SJSA1 (cell line): ENCODE measurements around the gene PLCH1. TPM values are rescaled to one million over a fixed set of nuclear protein-coding genes. Genes with fewer than 3 reads are reported as not detected.
A peak's percentile ranks its signal among the peaks of the same experiment; 100 is the strongest.
"Not testable (repeated sequence)": the region's sequence is repeated elsewhere in the genome, so short reads cannot be mapped to it uniquely, and the experiment has no call there.

Source experiments
- DNase-seq, 2 experiments: peaks; one replicate each; pipeline ENCODE4 v3.0.0-alpha.2; 2015 to 2020; ENCODE audit warnings: low spot score in 2 of 2, low read depth in 1 of 2
- H3K27ac ChIP-seq: fragments of 250-450 bp; sonication (Bioruptor Pico); 2 replicates; pipeline ENCODE4 v1.5.1; 2020; ENCODE audit warnings: mild to moderate bottlenecking, moderate library complexity
- H3K27me3 ChIP-seq: fragments of 250-450 bp; sonication (Bioruptor Pico); replicated peaks from 2 replicates; pipeline ENCODE4 v1.5.1; 2020; ENCODE audit warnings: mild to moderate bottlenecking, moderate library complexity
- H3K36me3 ChIP-seq: fragments of 250-450 bp; sonication (Bioruptor Pico); 2 replicates; pipeline ENCODE4 v1.5.1; 2020; ENCODE audit warnings: mild to moderate bottlenecking
- H3K4me1 ChIP-seq: fragments of 250-450 bp; sonication (Bioruptor Pico); replicated peaks from 2 replicates; pipeline ENCODE4 v1.6.1; 2021; ENCODE audit warnings: mild to moderate bottlenecking
- H3K4me3 ChIP-seq: fragments of 250-450 bp; sonication (Bioruptor Pico); 2 replicates; pipeline ENCODE4 v1.5.1; 2020; ENCODE audit warnings: mild to moderate bottlenecking
- H3K9me3 ChIP-seq: fragments of 250-450 bp; sonication (Bioruptor Pico); replicated peaks from 2 replicates; pipeline ENCODE4 v1.5.1; 2020; ENCODE audit warnings: mild to moderate bottlenecking
- total RNA-seq: library from RNA; depleted of rRNA; stranded (reverse); fragments of >200 nt; shearing (Covaris generic); gene quantifications from 2 replicates; pipeline ENCODE4 v1.2.3, GENCODE V29; 2014

PLCH1 gene
- total RNA-seq, 1 experiment from 2014 or later = 0.13 TPM

GRCh38 chr3:155637567-155637966 lies 107.3 kb downstream of the PLCH1 start:
- no peaks in the 10 kb centered on the region for H3K36me3 ChIP-seq
- no peaks in the 10 kb centered on the region for H3K9me3 ChIP-seq
- H3K27me3 ChIP-seq = no peaks in the 10 kb centered on the region
- DNase-seq = no peak
- H3K4me1 ChIP-seq = peaks cover 42% of the 10 kb centered on the region
- H3K4me3 ChIP-seq = no peak overlapping the region
- no peak overlapping the region for H3K27ac ChIP-seq

DNA sequence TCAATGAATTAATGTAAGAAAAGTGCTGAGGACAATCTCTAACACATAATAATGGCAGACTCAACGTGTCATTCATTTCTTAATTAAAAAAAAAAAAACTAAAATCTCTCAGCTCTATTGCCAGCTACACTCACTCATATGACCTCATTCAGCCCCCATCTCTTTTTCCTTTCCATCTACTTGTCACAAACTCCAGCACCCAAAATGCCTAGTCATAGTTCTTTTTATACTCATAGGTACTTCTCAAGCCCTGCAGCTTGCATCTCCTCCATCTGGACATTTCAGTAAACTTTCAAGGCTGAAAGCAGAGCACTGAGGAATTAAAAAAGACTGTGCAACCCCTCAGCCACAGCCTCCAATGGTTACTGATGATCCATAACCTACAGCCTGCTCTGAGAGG lies 109.8 kb downstream of the PLCH1 start:
- Histone ChIP-seq H3K9me3 (no peaks in the 10 kb centered on the region), H3K4me1 (peaks cover 19% of the 10 kb centered on the region), H3K36me3 (no peaks in the 10 kb centered on the region), H3K27ac (no peak overlapping the region), H3K27me3 (no peaks in the 10 kb centered on the region), H3K4me3 (no peak overlapping the region)
- DNase-seq = no peak

DNA sequence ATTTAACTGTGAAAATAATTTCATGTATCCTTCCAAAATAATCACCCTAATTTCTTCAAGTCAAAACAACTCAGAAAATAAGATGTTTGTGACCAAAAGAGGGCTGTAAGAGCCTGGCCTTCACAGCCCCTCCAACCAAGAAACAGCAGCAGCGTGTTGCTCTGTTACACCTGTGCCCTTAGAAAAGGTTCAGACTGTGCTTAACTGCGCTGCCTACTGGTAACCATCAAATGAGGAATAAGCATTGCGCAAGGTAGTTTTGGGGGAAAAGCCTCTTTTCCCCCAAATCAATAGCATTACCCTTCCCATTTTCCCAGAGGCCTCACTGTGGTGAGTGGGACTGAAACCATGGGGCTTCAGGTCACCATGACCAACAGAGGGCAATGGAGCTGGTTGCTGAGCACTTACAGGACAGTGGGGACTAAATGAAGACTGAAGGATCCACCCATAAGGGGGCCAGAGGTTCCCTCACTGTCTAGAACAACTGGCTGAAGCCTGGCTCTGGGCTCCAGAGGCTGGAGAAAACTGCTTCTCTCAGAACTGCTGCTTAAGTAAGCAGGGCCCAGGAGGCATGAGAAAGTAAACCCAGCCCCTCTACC lies 110.7 kb downstream of the PLCH1 start:
- Histone ChIP-seq H3K27me3 (no peaks in the 10 kb centered on the region), H3K9me3 (no peaks in the 10 kb centered on the region), H3K4me3 (no peak overlapping the region), H3K4me1 (peaks cover 11% of the 10 kb centered on the region), H3K27ac (no peak overlapping the region), H3K36me3 (no peaks in the 10 kb centered on the region)
- no peak for DNase-seq

GRCh38 chr3:155631323-155632019 lies 113.4 kb downstream of the PLCH1 start:
- Histone ChIP-seq H3K4me3 (no peak overlapping the region), H3K9me3 (no peaks in the 10 kb centered on the region), H3K4me1 (no peaks in the 10 kb centered on the region), H3K27ac (no peak overlapping the region), H3K27me3 (no peaks in the 10 kb centered on the region), H3K36me3 (no peaks in the 10 kb centered on the region)
- DNase-seq = no peak

DNA sequence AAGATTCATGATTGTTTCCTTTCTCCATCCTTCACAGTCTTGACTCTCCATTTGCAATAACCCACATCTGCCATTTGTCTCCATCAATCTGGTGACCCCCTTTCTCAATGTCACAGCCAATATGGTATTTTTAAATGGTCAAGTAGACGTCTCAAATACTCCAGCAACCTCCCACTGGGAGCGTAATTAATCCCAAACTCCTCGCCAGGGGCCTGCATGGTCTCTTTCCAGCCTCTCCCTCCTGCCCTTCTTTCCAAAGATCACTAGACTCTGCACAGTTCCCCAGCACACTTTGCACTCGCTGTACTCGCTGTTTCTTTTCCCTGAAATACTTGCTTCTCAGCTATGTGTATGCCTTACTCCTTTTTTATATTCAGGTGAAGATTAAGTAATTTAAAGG lies 115.3 kb downstream of the PLCH1 start:
- Histone ChIP-seq H3K9me3 (no peaks in the 10 kb centered on the region), H3K27ac (no peak overlapping the region), H3K27me3 (no peaks in the 10 kb centered on the region), H3K4me1 (no peaks in the 10 kb centered on the region), H3K36me3 (no peaks in the 10 kb centered on the region), H3K4me3 (no peak overlapping the region)
- DNase-seq = no peak

- no peak overlapping the region for H3K27ac ChIP-seq
- H3K4me3 ChIP-seq = no peak overlapping the region
- no peaks in the 10 kb centered on the region for H3K36me3 ChIP-seq
- DNase-seq = no peak
- H3K27me3 ChIP-seq = no peaks in the 10 kb centered on the region
- no peaks in the 10 kb centered on the region for H3K9me3 ChIP-seq
- H3K4me1 ChIP-seq = no peaks in the 10 kb centered on the region
Measured at GRCh38 chr3:155629056-155629455, 115.8 kb downstream of the PLCH1 start.

DNA sequence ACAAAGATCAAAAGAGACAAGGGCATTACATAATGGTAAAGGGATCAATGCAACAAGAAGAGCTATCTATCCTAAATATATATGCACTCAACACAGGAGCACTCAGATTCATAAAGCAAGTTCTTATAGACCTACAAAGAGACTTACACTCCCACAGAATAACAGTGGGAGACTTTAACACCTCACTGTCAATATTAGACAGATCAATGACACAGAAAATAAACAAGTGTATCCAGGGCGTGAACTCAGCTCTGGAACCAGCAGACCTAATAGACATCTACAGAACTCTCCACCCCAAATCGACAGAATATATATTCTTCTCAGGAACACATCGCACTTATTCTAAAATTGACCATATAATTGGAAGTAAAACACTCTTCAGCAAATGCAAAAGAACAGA lies 122.2 kb downstream of the PLCH1 start:
- not testable (repeated sequence) for H3K9me3 ChIP-seq, H3K4me1 ChIP-seq, H3K27me3 ChIP-seq, H3K27ac ChIP-seq, H3K4me3 ChIP-seq, H3K36me3 ChIP-seq, DNase-seq

GRCh38 chr3:155620552-155620951 lies 124.3 kb downstream of the PLCH1 start:
- not testable (repeated sequence) for H3K27ac ChIP-seq, H3K4me3 ChIP-seq

DNA sequence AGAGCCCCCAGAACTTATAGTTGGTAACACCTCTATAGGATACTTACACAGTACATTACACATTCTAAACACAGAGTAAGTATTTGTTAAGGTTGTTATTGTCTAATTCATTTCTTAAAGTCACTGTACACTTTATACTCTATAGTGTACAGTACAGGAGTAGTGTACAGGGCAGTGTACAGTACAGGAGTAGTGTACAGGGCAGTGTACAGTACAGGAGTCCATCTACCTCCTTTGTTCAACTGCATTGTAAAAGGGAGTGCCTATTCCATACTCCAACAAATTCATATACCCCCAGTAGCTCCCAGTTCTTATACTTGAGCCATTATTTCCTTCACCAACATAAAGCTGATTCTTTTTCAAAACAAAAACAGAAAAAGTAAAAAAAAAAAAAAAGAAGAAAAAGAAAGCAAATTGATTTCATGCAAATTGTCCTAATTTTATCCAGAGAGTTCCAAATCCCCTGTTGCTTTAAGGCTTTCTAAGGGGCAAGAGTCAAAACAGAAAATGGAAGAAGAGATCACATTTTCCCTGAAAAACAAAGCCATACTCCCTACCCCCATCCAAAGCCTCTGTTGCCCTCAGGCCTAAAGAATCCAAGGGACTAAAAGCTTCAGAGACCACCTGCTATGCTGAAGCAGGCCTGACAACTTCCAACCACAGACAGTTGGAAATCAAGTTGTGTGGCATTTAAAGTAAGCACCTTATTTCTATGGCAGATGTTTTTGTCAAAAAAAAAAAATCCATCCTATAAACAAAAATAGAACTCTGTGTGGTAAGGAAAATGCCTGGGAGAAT lies 125.6 kb downstream of the PLCH1 start:
- H3K27ac ChIP-seq = no peak overlapping the region
- no peaks in the 10 kb centered on the region for H3K36me3 ChIP-seq
- peak; percentile 61 to 68 for DNase-seq
- 0 out of 2 replicates have a peak, but pooled peaks cover 5% of the 10 kb centered on the region for H3K9me3 ChIP-seq
- no peak overlapping the region for H3K4me3 ChIP-seq
- no peaks in the 10 kb centered on the region for H3K27me3 ChIP-seq
- peaks cover 9% of the 10 kb centered on the region; the same call in 1 of the 2 replicates for H3K4me1 ChIP-seq

More at GRCh38 chr3:155620552-155620951, 124.3 kb downstream of the PLCH1 start:
- H3K9me3 ChIP-seq, H3K4me1 ChIP-seq, H3K36me3 ChIP-seq, DNase-seq, H3K27me3 ChIP-seq: not testable (repeated sequence)

- Histone ChIP-seq H3K27ac (no peak overlapping the region), H3K9me3 (0 out of 2 replicates have a peak, but pooled peaks cover 5% of the 10 kb centered on the region), H3K27me3 (no peaks in the 10 kb centered on the region), H3K4me1 (peaks cover 9% of the 10 kb centered on the region; the same call in 1 of the 2 replicates), H3K36me3 (no peaks in the 10 kb centered on the region), H3K4me3 (no peak overlapping the region)
- no peak for DNase-seq
Measured at GRCh38 chr3:155618543-155618942, 126.3 kb downstream of the PLCH1 start.

DNA sequence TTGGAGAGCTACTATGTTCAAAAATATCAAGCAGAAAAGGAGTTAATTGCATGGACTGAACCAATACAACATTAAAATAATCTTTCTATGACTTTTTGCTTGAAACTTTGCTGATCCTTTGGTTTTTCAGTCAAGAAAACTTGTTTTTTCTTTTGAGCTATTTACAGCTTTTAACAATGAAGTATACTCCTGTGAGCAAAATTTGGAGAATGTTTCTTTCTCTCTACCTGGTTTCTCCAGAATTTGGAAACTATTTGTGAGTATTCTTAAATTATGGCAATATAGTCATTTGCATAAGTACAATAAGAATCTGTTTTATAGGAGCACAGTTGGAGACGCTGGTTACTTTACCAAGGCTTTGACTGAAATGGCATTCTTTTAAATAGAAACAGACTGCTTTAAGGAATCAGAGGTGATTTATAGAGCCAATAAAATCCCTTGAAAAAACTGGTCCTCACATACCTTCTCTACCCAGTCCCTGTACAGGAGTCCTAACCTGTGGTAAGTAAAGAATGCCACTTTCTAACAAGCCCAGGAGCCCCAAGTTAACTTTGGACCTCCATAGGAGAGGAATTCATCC lies 127.4 kb downstream of the PLCH1 start:
- Histone ChIP-seq H3K27ac (no peak overlapping the region), H3K36me3 (no peaks in the 10 kb centered on the region), H3K27me3 (no peaks in the 10 kb centered on the region), H3K9me3 (0 out of 2 replicates have a peak, but pooled peaks cover 5% of the 10 kb centered on the region), H3K4me1 (peaks cover 9% of the 10 kb centered on the region; the same call in 1 of the 2 replicates), H3K4me3 (no peak overlapping the region)
- no peak for DNase-seq

DNA sequence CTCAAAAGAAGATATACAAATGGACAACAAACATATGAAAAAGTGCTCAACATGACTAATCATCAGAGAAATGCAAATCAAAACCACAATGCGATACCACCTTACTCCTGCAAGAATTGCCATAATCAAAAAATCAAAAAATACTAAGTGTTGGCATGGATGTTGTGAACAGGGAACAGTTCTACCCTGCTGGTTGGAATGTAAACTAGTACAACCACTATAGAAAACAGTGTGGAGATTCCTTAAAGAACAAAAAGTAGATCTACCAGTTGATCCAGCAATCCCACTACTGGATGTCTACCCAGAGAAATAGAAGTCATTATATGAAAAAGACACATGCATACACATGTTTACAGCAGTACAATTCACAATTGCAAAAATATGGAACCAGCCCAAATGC lies 129.7 kb downstream of the PLCH1 start:
- not testable (repeated sequence) for H3K36me3 ChIP-seq, H3K4me1 ChIP-seq, H3K27ac ChIP-seq, DNase-seq, H3K27me3 ChIP-seq, H3K9me3 ChIP-seq, H3K4me3 ChIP-seq

DNA sequence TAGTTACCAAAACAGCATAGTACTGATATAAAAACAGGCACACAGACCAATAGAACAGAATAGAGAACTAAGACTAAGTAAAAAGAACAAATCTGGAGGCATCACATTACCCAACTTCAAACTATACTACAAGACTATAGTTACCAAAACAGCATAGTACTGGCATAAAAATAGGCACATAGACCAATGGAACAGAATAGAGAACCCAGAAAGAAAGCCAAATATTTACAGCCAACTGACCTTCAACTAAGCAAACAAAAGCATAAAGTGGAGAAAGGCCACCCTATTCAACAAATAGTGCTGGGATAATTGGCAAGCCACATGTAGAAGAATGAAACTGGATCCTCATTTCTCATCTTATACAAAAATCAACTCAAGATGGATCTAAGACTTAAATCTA lies 130.5 kb downstream of the PLCH1 start:
- not testable (repeated sequence) for H3K36me3 ChIP-seq, H3K4me1 ChIP-seq, H3K27me3 ChIP-seq, H3K27ac ChIP-seq, H3K9me3 ChIP-seq, H3K4me3 ChIP-seq, DNase-seq

- Histone ChIP-seq H3K27me3 (no peaks in the 10 kb centered on the region), H3K4me3 (no peak overlapping the region), H3K27ac (no peak overlapping the region), H3K36me3 (no peaks in the 10 kb centered on the region), H3K4me1 (no peaks in the 10 kb centered on the region), H3K9me3 (no peaks in the 10 kb centered on the region)
- no peak for DNase-seq
Measured at GRCh38 chr3:155611456-155611855, 133.4 kb downstream of the PLCH1 start.
